Activated CD4-positive, alpha-beta T cell treated with anti-CD3 and anti-CD28 coated beads, Interleukin-2, Interleukin-6, amounts not matched to agents 100 ng/mL and 50 ng/mL, durations not matched to agents 16 hours and 8 hours (primary cell): Measurements from ENCODE around the gene HMOX2.
A peak's percentile ranks its signal among the peaks of the same experiment; 100 is the strongest.

Experiments used
- DNase-seq: peaks from one replicate; pipeline ENCODE4 v3.0.0-alpha.2; 2020

The HMOX2 gene, protein sequence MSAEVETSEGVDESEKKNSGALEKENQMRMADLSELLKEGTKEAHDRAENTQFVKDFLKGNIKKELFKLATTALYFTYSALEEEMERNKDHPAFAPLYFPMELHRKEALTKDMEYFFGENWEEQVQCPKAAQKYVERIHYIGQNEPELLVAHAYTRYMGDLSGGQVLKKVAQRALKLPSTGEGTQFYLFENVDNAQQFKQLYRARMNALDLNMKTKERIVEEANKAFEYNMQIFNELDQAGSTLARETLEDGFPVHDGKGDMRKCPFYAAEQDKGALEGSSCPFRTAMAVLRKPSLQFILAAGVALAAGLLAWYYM

DNA sequence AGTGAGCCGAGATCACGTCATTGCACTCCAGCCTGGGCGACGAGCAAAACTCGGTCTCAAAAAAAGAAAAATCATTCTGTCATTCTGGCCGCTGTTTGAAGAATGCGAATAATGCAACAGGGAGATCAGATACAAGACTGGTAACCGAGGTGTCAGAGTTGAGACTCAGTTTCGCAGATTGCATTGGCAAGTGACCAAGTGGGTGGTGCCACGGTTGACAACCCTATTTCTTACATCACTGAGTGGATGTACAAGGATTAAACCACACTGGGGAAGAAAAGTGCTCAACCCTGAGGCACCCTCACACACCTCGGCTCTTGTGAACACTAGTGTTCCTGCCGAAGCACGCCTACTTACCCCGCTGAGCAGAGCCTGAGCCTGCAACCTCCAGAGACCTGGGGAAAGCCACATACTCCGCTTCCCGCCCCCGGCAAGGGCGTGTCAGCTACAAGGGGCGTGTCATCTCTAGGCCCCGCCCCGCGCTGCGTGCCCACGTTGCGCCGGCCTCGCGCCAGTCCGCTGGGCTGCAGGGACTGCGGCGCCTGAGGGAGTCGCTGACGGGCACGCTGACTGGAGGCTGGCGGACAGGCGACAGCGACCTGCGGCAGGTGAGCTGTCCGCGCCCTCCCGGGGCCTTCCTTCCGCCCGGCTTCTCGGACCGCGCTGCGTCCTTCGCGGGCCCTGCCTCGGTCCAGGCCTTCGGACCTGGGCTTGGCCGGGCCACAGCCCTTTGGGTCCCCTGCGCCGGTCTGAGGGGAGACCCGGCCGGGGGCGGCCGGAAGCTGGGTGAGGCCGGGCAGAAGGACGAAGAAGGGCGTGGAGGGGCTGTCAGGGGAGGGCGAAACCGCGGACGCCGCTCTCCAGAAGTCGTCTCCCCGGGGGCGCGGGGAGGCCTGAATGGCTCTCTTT is at the start of gene HMOX2:
Gene HMOX2, plus strand, starts transcription at position 519 of the 909 bp plus-strand sequence. CDS start 29,127 bp downstream, outside the sequence.
- peak; percentile 98 for DNase-seq

DNA sequence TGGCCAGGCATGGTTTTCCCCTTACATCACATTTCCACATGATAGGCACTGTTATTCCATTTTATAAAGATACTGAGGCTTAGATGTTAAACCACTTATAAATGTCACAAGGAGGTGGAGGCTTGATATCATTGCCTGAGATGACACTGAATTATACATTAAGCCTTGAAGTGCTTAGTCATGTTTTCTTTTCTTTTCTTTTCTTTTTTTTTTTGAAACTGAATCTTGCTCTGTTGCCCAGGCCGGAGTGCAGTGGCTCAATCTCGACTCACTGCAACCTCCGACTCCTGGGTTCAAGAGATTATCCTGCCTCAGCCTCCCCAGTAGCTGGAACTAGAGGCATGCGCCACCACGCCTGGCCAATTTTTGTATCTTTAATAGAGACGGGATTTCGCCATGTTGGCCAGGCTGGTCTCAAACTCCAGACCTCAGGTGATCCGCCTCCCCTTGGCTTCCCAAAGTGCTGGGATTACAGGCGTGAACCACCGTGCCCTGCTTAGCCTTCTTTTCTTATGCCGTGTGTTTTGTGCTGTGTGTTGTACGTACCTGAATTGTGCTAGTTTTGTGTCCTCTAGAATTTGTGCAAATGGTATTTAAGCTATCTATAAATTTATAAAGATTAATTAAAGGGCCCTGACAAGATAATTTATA is 49.4 kb upstream of the HMOX2 start:
- no peak for DNase-seq

DNA sequence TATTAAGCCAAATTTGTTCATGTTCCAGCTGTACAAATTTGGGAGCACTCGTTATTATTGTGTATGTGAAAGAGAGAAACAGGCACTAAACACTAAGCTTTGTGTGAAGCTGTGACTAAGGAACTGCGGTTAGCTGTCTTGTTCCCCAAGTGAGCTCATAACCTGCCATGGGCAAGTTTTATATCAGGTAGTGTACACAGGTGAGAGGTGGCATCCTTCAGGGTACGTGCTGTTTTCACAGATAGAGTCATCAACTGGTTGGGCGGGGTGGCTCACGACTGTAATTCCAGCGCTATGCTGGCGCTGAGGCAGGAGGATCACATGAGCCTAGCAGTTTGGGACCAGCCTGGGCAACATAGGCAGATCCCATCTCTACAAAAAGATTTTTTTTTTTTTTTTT is 47.7 kb upstream of the HMOX2 start:
- DNase-seq, result no peak

DNA sequence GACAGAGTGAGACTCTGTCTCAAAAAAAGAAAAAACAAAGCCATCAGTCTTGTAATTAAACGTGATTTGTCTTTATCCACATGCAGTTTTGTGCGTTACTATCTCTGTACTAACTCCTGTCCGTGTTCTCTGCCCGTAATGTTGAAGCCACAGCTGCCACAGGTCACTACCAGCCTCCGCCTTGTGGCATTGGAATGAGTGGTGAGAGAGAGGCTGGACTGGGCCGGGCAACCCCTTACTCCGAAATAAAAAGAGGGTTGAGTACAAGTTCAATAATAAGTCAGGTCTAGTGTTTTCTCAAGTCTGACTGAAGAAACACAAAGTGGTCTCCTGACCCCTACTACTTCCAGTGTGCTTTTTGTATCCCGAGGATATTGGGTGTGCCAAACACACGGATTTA is 45.2 kb upstream of the HMOX2 start:
- DNase-seq, result no peak

DNA sequence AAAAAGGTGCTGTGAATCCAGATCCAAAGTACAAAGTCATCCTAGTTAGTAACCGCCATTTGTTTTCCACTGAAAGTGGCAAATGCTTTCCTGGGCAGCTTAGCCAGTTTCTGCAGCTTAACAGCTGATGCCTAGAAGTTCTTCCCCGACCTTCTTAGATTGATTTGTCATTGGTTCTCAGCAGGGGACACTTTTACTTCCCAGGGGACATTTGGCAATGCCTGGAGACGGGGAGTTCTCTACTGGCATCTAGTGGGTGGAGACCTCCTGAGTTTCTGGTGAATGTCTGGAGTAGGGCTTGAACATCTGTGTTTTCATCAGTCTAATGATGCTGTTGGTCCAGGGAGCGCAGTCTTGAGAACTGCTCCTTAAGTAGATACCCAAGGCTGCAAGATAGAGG is 43.0 kb upstream of the HMOX2 start:
- DNase-seq, result no peak

DNA sequence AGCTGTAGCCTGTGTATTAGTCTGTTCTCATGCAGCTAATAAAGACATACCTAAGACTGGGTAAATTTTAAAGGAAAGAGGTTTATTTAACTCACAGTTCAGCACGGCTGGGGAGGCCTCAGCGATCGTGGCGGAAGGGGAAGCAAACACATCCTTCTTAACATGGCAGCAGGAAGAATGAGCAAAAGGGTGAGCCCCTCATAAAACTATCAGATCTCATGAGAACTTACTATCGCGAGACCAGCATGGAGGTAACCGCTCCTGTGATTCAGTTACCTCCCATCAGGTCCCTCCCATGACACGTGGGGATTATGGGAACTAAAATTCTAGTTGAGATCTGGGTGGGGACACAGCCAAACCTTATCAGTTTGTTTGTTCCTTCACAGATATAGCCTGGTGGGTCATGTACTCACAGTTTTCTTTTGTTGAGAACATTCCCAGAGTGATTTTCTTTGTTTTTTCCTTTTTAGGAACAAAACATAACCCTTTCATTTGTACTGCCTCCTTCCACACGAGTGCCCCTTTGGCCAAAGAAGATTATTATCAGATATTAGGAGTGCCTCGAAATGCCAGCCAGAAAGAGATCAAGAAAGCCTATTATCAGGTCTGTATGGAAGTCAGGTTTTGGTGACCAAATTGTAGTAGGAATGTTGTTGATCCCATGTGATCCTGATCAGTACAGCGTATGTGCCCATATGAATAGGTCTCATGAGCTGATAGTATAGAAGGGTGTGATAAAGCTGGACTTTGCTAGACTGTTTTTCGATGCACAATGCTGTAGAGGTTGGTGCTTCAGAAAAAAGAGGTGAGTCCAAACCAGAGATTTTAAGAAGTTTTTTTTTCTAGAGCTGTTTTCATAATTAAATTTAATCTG is 42.0 kb upstream of the HMOX2 start:
- DNase-seq, result no peak

DNA sequence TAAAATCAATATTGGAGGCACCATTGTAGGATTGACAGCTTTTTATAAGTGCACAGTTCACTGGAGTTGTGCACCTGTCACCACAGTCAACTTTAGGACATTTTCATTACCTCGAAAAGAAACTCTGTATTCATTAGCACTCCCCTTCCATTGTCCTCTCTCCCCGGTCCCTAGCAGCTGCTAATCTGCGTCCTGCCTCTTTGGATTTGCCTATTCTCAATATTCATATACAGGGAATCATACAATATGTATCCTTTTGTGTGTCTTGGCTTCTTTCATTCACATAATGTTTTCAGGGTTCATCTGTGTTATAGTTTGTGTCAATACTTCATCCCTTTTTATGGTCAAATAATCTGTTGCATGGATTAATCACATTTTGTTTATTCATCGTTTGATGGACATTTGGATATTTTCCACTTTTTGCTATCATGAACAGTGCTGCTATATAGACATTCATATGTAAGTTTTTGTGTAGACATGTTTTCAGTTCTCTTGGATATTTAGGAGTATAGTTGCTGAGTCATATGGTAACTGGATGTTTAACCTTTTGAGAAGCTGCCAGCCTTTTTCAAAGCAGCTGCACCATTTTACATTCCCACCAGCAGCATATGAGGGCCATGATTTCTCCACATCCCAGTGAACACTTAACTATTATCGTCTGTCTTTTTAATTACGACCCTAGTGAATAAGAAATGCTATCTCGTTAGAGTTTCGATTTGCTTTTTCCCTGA is 40.7 kb upstream of the HMOX2 start:
- no peak for DNase-seq

DNA sequence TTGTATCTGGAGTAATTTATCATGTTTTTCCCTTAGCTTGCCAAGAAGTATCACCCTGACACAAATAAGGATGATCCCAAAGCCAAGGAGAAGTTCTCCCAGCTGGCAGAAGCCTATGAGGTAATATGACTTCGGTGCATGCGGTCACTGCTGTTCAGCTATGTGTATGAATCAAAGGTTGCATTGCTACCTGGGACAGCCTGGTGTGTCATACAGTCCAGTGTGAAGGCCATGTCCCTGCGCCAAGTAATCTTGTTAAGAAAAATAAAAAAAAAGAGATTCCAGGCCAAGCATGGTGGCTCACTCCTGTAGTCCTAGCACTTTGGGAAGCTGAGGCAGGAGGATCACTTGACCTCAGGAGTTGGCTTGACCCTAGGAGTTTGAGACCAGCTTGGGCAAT is 38.8 kb upstream of the HMOX2 start:
- DNase-seq, result no peak

DNA sequence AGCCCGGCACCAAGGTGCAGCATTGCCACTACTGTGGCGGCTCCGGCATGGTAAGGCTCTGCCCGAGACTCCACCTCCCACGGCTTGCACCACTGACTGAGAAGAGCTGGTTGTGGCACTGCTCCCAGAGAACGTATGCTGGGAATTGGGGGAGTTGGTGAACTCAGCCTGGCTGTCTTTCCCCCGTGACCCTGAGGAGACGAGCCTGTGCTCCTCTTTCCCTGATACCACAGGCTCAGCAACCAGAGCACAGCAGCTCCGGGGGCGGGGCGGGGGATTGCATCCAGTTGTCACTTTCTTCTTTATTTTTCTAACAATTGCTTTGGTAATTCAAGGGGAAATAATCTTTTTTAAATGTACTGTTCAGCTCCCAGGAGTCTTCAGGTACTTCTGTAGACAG is 33.8 kb upstream of the HMOX2 start:
- no peak for DNase-seq

DNA sequence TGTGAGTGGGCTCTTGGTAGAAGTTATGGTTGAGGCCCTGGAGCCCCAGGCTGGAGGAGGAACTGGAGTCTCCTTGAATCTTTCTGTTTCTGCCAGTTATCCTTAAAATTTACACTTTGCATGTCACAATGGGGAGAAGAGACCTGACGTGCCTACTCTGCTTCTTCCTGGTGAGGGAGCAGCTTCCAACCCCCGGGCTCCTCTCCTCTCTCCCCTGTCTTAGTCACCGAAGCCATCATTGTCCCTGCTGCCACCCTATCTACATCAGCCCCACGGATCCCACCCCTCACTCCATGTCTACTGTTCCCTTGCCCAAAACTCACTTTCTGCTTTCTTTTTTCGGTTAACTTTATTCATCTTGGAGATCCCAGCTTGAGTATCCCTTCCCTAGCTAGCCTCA is 32.9 kb upstream of the HMOX2 start:
- DNase-seq, result no peak

DNA sequence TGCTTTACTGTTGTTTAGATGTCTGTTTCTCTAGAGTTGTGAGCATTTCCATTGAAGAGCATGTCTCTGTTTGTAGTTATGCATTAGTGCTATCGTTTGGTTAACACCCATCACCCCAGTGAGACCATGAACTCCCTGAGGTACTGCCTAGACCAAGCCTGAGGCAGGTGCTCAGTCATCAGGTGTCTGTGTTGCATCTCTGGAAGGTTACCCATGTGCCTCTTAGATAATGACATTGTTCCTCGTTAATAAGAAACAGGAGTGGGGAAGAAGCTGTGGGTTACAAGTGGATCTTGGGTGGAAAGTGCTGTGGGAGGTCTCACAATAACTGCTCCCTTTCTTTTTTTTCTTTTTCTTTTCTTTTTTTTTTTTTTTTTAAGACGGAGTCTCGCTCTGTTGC is 32.2 kb upstream of the HMOX2 start:
- no peak for DNase-seq

DNA sequence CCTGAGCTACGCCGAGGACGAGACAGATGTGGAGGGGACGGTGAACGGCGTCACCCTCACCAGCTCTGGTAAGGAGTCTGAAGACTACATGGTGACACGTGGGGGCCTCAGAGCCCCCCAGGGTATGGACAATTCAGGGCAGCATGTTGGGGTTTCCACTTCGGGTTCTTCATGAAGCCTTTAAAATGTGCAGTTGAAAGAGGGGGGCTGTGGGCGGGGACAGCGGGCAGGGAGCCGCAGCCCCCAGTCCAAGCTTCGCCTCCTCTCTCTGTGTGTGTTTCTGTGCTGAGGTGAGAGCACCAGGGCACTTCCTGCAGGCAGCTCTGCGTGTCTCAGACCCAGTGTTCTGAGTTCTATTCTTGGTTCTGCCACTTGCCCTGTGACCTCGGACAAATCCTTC is 25.8 kb upstream of the HMOX2 start:
- no peak for DNase-seq

DNA sequence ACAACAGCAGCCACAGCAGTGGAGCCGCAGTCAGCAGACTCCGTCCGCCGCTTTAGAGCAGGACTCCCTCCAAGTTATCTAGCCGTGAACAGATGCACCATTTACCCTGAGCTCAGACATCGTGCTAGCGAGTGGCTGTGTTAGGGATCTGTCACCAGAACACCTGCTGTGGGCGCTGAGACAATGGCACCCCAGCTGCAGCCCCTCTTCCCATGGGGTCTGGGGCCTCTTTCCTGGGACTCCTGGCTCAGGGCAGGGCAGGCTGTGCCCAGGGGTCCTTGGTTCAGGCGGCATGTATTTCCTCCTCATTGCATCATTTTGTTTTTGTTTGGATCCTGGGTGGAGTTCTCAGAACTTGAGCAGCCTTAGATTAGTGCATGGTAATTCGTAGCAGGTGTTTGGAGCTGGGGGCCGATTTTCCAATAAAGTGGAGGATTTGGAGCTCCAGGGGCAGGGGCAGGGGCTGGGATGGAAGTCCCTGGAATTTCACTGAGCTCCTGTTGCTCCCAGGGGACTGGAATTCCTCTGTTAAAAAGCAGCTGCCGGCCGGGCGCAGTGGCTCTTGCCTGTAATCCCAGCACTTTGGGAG is 25.2 kb upstream of the HMOX2 start:
- DNase-seq, result no peak

DNA sequence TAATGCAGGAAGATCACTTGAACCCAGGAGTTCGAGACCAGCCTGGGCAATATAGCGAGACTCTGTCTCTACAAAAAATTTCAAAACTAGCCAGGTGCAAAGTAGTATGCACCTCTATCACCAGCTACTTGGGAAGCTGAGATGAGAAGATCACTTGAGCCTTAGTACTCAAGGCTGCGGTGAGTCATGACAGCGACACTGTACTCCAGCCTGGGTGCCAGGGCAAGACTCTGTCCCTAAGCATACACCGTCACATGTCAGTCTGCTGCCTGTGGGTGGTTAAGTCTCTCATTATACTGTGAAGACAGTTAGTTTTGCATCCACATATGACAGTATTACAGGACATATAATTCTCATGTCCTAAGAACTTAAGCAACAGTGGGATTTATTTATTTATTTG is 23.5 kb upstream of the HMOX2 start:
- DNase-seq, result no peak

DNA sequence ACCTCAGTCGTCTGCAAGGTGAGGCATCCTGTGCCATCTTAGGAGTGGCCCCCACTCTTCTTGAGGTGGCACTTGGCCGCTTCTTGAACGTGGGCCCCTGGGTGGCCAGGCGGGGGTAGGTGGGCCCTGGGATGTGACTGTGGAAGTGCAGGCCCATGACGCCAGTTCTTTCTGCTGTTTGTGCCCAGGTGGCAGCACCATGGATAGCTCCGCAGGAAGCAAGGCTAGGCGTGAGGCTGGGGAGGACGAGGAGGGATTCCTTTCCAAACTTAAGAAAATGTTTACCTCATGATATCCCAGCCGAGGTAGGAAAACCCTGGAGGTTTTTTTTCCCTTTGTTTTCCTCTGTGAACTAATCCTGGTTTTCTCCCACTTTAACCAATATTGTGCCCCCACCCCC is 21.6 kb upstream of the HMOX2 start:
- DNase-seq, result no peak

DNA sequence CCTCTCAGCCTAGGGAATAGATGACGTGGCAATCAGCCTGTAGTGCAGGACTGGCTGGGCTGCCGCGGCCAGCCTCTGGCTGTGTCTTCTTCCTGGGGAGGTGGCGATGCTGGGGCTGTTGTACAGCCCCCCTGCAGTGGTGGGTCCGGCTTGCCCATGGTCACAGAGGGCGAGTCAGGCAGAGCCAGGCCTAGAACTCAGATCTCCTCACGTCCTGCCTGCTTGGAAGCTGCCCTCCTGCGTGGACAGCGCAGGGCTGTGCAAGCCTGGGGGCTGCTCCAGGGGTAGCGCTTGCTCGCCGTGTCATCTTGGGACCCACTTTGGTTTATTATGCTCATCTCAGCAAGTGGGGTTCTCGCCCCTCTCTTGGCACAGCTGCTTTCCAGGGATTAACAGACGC is 21.1 kb upstream of the HMOX2 start:
- no peak for DNase-seq

DNA sequence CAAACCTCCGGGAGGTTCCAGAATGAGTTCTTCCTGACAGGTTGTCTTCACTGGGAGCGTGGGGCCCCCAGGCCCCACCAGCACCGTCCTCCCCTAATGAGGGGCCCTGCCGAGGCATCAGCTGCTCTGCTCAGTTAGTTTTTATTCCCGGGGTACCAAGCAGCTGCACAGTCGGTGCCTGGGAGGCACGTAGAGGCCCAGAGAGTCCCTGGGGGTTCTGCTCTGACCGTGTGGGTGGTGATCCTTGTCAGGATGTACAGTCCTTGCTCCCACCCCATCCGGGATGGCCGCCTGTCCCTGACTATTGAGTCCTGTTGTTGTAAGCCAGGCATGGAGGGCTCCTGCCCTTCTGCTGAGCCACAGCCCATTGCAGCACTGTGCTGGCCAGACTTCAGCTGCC is 20.2 kb upstream of the HMOX2 start:
- DNase-seq, result no peak

DNA sequence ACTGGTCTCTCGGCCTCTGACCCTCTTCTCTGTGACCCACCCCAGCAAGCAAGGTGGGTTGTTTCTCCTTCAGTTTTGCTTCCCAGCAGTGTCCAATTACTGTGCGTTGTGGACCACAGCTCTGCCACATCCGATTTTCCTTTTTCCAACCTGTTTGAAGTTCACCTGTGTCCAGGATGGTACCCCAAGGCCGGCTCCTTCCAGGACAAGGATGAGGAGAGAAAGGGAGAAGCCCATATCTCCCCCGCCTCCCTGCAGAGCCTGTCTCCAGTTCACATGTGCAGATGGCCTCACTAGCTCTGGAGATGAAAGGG is 15.3 kb upstream of the HMOX2 start:
- no peak for DNase-seq

DNA sequence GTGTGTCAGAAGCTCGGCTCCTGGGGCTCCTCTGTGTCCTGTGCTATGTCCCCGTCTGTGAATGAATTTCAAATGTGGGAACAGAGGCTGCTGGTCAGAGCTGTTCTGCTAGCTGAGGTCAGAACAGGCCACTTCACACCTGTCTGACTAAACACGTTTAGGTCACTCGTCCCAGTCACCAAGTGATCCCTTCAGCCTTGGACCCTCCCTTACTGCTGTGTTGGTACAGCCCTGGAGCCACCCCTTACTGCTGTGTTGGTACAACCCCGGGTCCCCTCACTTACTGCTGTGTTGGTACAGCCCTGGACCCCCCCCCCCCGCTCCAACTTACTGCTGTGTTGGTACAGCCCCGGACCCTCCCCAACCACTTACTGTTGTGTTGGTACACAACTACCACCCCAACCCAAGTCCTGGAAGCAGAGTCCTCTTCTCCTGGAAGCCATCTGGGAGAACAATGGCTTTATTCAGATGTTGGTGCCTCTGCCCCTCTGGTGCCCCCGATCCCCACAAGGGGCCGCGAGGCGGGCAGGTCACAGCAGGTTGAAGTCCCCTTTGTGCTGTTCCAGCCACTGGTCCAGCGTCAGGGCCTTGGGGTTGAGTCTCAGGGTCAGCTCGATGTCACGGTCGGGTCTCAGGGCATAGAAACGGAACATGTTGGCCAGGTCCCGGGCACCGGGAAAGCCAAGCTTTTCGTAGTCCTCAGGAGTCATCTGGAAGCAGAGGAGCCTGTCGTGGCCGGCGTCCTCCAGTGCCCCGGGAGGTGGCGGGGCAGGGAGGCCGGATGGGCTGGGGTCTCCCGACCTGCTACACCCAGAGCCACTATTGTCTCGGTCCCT is 14.7 kb upstream of the HMOX2 start:
- no peak for DNase-seq

DNA sequence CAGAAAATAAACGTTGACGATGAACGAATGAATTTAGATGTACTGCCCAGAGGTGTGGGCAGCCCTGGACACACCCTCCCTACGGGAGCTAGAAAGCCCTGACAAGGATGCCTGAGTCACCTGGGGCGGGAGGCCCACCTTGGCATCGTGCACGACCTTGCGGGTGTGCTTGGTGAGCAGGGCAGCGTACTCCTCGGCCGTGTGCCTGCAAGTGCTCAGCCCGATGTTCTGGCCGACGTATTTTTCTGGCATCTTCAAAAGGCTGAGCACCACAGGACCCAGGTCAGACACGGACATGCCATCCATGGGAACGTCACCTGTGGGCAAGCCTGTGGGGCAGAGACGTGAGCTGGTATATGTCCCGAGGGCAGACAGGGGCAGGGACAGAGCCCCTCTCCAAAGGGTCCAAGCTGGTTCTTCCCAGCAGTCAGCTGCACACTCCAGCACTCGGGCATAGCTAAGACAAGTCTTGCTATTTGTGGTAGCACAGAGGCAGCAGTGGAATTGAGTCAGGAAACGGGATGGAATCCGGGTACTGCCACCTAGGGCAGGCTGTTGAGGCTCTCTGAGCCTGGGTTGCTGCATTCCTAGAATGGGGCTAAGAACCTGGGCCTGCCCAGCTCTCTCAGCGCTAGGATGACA is 12.6 kb upstream of the HMOX2 start:
- no peak for DNase-seq
